HepG2 (cell line): ENCODE data around the gene SMCHD1. TPM values are rescaled to one million over a fixed set of nuclear protein-coding genes. Genes with fewer than 3 reads are reported as not detected.

ENCODE experiments used
- ATAC-seq: fragments of 200-7000 bp; cut with Tn5 transposase; 3 replicates; pipeline ENCODE4 v1.9.1; 2020; ENCODE audit warnings: mild to moderate bottlenecking, moderate library complexity
- BruUV-seq: library from RNA; stranded (reverse); fragments of 400-500 nt; replicated peaks from 2 replicates; lab custom pipeline; 2021; lab: Mats Ljungman, UMichigan
- CTCF ChIA-PET: fragments of 300-600 bp; formaldehyde crosslinking; extraction: SDS; loops from one replicate; lab custom pipeline; 2021; ENCODE audit warnings: low total read pairs, inconsistent platforms, low intra/inter-chr PET ratio; lab: Yijun Ruan, JAX
- POLR2A ChIA-PET: fragments of 350-600 bp; sonication (Branson Sonifier 250); formaldehyde crosslinking; loops from one replicate; lab custom pipeline; 2020; ENCODE audit warnings: antibody characterized with exemption, inconsistent platforms; lab: Yijun Ruan, JAX
- DNase-seq: peaks from one replicate; pipeline ENCODE4 v3.0.0-alpha.2; 2015; ENCODE audit warnings: low spot score
- FAIRE-seq: peaks from 3 replicates; lab custom pipeline; 2011; peaks lifted over from hg19 to GRCh38; lab: Jason Lieb, UNC
- H2AFZ ChIP-seq: one replicate; pipeline ENCODE4 v1.6.1; 2011; ENCODE audit warnings: low read length, inconsistent platforms
- H3K27ac ChIP-seq: fragments of 300-600 bp; 3 replicates; pipeline ENCODE4 v1.8.0; 2011; ENCODE audit warnings: mixed run types, mild to moderate bottlenecking, mixed read lengths, low read length, inconsistent platforms; ENCODE audit not compliant: insufficient read depth; ENCODE audit errors: extremely low read length
- H3K27me3 ChIP-seq, 2 experiments: fragments of 200-600 bp in 1 of 2; 2 replicates in 1 of 2; 3 replicates in 1 of 2; pipeline versions ENCODE4 v1.6.0 to v1.8.0; 2011; ENCODE audit warnings: low read length in 2 of 2, mild to moderate bottlenecking in 2 of 2, moderate library complexity in 2 of 2, inconsistent platforms in 1 of 2; ENCODE audit not compliant: insufficient read depth in 2 of 2, control insufficient read depth in 1 of 2
- H3K36me3 ChIP-seq, 2 experiments: fragments of 200-600 bp in 1 of 2; replicated peaks in 1 of 2; 2 replicates in 1 of 2; 3 replicates in 1 of 2; pipeline versions ENCODE4 v1.5.1 to v1.8.0; 2011; ENCODE audit warnings: low read length in 2 of 2, inconsistent platforms in 1 of 2; ENCODE audit not compliant: insufficient read depth in 2 of 2, control insufficient read depth in 1 of 2
- H3K4me1 ChIP-seq: 2 replicates; pipeline ENCODE4 v1.5.1; 2012; ENCODE audit warnings: low read length, inconsistent platforms; ENCODE audit not compliant: insufficient read depth
- H3K4me2 ChIP-seq: 2 replicates; pipeline ENCODE4 v1.6.0; 2011; ENCODE audit warnings: low read depth, low read length, inconsistent platforms
- H3K4me3 ChIP-seq, 3 experiments: fragments of 200-600 bp in 1 of 3; sonication (generic), shearing (Covaris generic) in 1 of 3; replicated peaks in 1 of 3; 2 replicates each; pipeline ENCODE4 v1.5.1; 2011 to 2016; ENCODE audit warnings: low read length in 3 of 3, inconsistent platforms in 2 of 3, low read depth in 2 of 3, mild to moderate bottlenecking in 2 of 3, control low read depth in 1 of 3, mixed read lengths in 1 of 3; ENCODE audit not compliant: insufficient read depth in 1 of 3
- H3K79me2 ChIP-seq: one replicate; pipeline ENCODE4 v1.6.1; 2011; ENCODE audit warnings: low read length, inconsistent platforms; ENCODE audit not compliant: insufficient read depth
- H3K9ac ChIP-seq: 2 replicates; pipeline ENCODE4 v1.6.0; 2011; ENCODE audit warnings: mild to moderate bottlenecking, low read depth, low read length, inconsistent platforms; ENCODE audit not compliant: insufficient read depth
- H3K9me3 ChIP-seq: 2 replicates; pipeline ENCODE4 v1.5.1; 2012; ENCODE audit warnings: mild to moderate bottlenecking, low read length
- H4K20me1 ChIP-seq: 2 replicates; pipeline ENCODE4 v1.6.0; 2011; ENCODE audit warnings: inconsistent platforms, mild to moderate bottlenecking, low read length, moderate library complexity; ENCODE audit not compliant: insufficient read depth
- ADNP ChIP-seq: sonication (generic); formaldehyde crosslinking; IDR thresholded peaks from 2 replicates; pipeline ENCODE4 v1.4.0; 2020; ENCODE audit warnings: missing genetic modification reagents
- AGO2 ChIP-seq: fragments of 200-400 bp; formaldehyde crosslinking; optimal IDR thresholded peaks from 2 replicates; pipeline ENCODE3; 2017; ENCODE audit warnings: mild to moderate bottlenecking, low read depth, low read length, moderate library complexity
- ARNT ChIP-seq: fragments of 450-650 bp; IDR thresholded peaks from 2 replicates; pipeline ENCODE4 v1.6.1; 2017
- ETV5 ChIP-seq: IDR thresholded peaks from 2 replicates; pipeline ENCODE4 v1.6.1; 2018; ENCODE audit warnings: missing biosample characterization, missing genetic modification reagents, inconsistent platforms, borderline replicate concordance
- SNAPC5 ChIP-seq: sonication (generic); formaldehyde crosslinking; IDR thresholded peaks from 2 replicates; pipeline ENCODE4 v1.8.1; 2023; ENCODE audit warnings: mild to moderate bottlenecking, missing genetic modification reagents, borderline replicate concordance
- TMF1 ChIP-seq: sonication (generic); formaldehyde crosslinking; IDR thresholded peaks from 2 replicates; pipeline ENCODE4 v1.8.1; 2022; ENCODE audit warnings: low read depth, missing genetic modification reagents
- ZBTB37 ChIP-seq: sonication (generic); formaldehyde crosslinking; IDR thresholded peaks from 2 replicates; pipeline ENCODE4 v1.4.0; 2020; ENCODE audit warnings: mild to moderate bottlenecking, missing genetic modification reagents
- ZKSCAN5 ChIP-seq: sonication (generic); formaldehyde crosslinking; IDR thresholded peaks from 2 replicates; pipeline ENCODE4 v1.5.1; 2020; ENCODE audit warnings: mild to moderate bottlenecking, missing genetic modification reagents
- ZNF264 ChIP-seq: sonication (generic); formaldehyde crosslinking; IDR thresholded peaks from 2 replicates; pipeline ENCODE4 v1.4.0; 2020; ENCODE audit warnings: missing genetic modification reagents
- ZNF513 ChIP-seq: sonication (generic); formaldehyde crosslinking; conservative IDR thresholded peaks from 2 replicates; pipeline ENCODE4 v1.5.0; 2020; ENCODE audit warnings: missing genetic modification reagents
- ZNF891 ChIP-seq: sonication (generic); formaldehyde crosslinking; IDR thresholded peaks from 2 replicates; pipeline ENCODE4 v1.5.0; 2020; ENCODE audit warnings: mild to moderate bottlenecking, missing genetic modification reagents
- WGBS: methylation state at CpG from one replicate; pipeline ENCODE4 v1.1.6; 2017; ENCODE audit warnings: low lambda C conversion rate; 5-methylcytosine and 5-hydroxymethylcytosine counted together
- in situ Hi-C: cut with HindIII; loops from 2 replicates; pipeline ENCODE4 v1.10.0; 2017; ENCODE audit warnings: low pct_unique_long_range_greater_than_20kb; ENCODE audit not compliant: extremely low pct_ligation_motif_present
- intact Hi-C: fragments of 100-400 bp; cut with micrococcal nuclease; formaldehyde crosslinking; loops from one replicate; pipeline ENCODE4 v1.10.0; 2022; ENCODE audit not compliant: unreplicated experiment
- polyA plus RNA-seq, 8 experiments: library from polyadenylated mRNA; depleted of rRNA in 3 of 8; stranded (reverse) in 7 of 8; unstranded in 1 of 8; fragments of >200 nt; fragmentation: Illumina TruSeq in 4 of 8; extraction: Trizol in 4 of 8; gene quantifications; 2 replicates each; pipeline versions ENCODE4 v1.2.1 to v1.2.3, GENCODE V29; 2011 to 2016; ENCODE audit warnings: low read depth in 4 of 8, missing spikeins in 1 of 8, mixed read lengths in 1 of 8; ENCODE audit not compliant: insufficient read depth in 1 of 8
- total RNA-seq, 5 experiments: library from RNA; depleted of rRNA; stranded (reverse); fragments of >200 nt; fragmentation: Illumina TruSeq; extraction: Trizol; gene quantifications; 2 replicates each; pipeline ENCODE4 v1.2.3, GENCODE V29; 2016; ENCODE audit warnings: low read depth in 1 of 5
- TF ChIP-seq, protein P1 (sequence below): sonication (generic); formaldehyde crosslinking; IDR thresholded peaks from 2 replicates; pipeline ENCODE4 v1.9.0; 2021; ENCODE audit warnings: mild to moderate bottlenecking, missing genetic modification reagents

Gene SMCHD1
- total and polyA plus RNA-seq, 2 of the 13 experiments (the other 11 are each of a cell fraction or from before 2014, with no cell fraction given) = 21.4 to 93.6 TPM

DNA sequence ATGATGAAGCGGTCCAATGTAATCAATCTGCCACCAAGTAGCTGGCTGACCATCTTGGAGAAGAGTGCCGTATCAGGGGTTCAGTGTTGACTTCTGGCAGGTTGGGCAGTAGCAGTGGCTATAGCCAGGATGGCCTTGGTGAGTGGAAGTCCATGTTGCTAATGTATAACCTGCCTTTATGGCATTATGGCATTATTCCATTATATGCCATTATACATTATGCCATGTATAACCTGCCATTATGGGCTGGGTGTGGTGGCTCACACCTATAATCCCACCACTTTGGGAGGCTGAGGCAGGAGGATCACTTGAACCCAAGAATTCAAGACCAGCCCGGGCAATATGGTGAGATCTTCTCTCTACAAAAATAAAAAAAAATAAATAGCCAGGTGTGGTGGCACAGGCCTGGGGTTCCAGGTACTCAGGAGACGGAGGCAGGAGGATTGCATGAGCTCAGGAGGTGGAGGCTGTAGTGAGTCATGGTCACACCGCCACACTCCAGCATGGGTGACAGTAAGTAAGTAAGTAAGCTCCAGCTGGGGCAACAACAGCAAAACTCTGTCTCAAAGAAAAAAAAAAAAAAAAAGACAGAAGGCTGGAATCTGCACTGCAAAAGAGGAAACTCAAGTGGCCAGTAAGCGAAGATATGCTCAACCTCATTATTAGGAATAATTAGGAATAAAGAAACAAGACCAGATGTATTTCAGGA lies 166.8 kb downstream of the SMCHD1 start:
- H3K79me2 ChIP-seq = no peaks in the 10 kb centered on the region
- H3K4me2 ChIP-seq = no peak overlapping the region
- intact Hi-C loops (no loop called here), in situ Hi-C loops (no loop called here)
- FAIRE-seq (no peak), DNase-seq (no peak), ATAC-seq (no peak)
- BruUV-seq = no TSS peak
- H3K4me1 ChIP-seq = peaks cover 24% of the 10 kb centered on the region
- no peaks in the 10 kb centered on the region for H4K20me1 ChIP-seq
- H3K4me3 ChIP-seq = no peak overlapping the region
- no peak overlapping the region for H3K27ac ChIP-seq
- no peak overlapping the region for H2AFZ ChIP-seq
- H3K9ac ChIP-seq = no peak overlapping the region
- peaks cover 4% of the 10 kb centered on the region; the same call in 1 of the 2 replicates for H3K9me3 ChIP-seq
- POLR2A ChIA-PET = no interaction called here
- CTCF ChIA-PET = no interaction called here
- peaks cover 0 to 8% of the 10 kb centered on the region in 2 experiments; a peak in 2 of 5 replicates for H3K27me3 ChIP-seq
- no peaks in the 10 kb centered on the region for H3K36me3 ChIP-seq
- WGBS = 71% methylated on average over 6 of the region's 6 CpGs
- TF ChIP-seq ZNF891 (CRISPR knock-in tag) (no peak), ZNF264 (CRISPR knock-in tag) (no peak), ARNT (no peak), ZBTB37 (CRISPR knock-in tag) (no peak), SNAPC5 (CRISPR knock-in tag) (no peak), ZNF513 (CRISPR knock-in tag) (no peak), TMF1 (CRISPR knock-in tag) (no peak), ADNP (CRISPR knock-in tag) (no peak), ETV5 (no peak), ZKSCAN5 (no peak), AGO2 (no peak)
- TF ChIP-seq, protein P1, sequence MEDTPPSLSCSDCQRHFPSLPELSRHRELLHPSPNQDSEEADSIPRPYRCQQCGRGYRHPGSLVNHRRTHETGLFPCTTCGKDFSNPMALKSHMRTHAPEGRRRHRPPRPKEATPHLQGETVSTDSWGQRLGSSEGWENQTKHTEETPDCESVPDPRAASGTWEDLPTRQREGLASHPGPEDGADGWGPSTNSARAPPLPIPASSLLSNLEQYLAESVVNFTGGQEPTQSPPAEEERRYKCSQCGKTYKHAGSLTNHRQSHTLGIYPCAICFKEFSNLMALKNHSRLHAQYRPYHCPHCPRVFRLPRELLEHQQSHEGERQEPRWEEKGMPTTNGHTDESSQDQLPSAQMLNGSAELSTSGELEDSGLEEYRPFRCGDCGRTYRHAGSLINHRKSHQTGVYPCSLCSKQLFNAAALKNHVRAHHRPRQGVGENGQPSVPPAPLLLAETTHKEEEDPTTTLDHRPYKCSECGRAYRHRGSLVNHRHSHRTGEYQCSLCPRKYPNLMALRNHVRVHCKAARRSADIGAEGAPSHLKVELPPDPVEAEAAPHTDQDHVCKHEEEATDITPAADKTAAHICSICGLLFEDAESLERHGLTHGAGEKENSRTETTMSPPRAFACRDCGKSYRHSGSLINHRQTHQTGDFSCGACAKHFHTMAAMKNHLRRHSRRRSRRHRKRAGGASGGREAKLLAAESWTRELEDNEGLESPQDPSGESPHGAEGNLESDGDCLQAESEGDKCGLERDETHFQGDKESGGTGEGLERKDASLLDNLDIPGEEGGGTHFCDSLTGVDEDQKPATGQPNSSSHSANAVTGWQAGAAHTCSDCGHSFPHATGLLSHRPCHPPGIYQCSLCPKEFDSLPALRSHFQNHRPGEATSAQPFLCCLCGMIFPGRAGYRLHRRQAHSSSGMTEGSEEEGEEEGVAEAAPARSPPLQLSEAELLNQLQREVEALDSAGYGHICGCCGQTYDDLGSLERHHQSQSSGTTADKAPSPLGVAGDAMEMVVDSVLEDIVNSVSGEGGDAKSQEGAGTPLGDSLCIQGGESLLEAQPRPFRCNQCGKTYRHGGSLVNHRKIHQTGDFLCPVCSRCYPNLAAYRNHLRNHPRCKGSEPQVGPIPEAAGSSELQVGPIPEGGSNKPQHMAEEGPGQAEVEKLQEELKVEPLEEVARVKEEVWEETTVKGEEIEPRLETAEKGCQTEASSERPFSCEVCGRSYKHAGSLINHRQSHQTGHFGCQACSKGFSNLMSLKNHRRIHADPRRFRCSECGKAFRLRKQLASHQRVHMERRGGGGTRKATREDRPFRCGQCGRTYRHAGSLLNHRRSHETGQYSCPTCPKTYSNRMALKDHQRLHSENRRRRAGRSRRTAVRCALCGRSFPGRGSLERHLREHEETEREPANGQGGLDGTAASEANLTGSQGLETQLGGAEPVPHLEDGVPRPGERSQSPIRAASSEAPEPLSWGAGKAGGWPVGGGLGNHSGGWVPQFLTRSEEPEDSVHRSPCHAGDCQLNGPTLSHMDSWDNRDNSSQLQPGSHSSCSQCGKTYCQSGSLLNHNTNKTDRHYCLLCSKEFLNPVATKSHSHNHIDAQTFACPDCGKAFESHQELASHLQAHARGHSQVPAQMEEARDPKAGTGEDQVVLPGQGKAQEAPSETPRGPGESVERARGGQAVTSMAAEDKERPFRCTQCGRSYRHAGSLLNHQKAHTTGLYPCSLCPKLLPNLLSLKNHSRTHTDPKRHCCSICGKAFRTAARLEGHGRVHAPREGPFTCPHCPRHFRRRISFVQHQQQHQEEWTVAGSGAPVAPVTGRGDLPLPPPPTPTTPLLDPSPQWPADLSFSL (CRISPR knock-in tag) = no peak
